Tongue (tissue), 2 donors: ENCODE data around the gene TBC1D24. TPM values are rescaled to one million over a fixed set of nuclear protein-coding genes. Genes with fewer than 3 reads are reported as not detected.

Source experiments
- DNase-seq: peaks from one replicate; pipeline ENCODE4 v3.0.0-alpha.2; 2015
- total RNA-seq: library from RNA; depleted of rRNA; stranded (reverse); fragments of >200 nt; gene quantifications from one replicate; pipeline ENCODE4 v1.2.3, GENCODE V29; 2014

Gene TBC1D24
- total RNA-seq, 1 donor from 2014 or later, result 20.4 TPM

DNA sequence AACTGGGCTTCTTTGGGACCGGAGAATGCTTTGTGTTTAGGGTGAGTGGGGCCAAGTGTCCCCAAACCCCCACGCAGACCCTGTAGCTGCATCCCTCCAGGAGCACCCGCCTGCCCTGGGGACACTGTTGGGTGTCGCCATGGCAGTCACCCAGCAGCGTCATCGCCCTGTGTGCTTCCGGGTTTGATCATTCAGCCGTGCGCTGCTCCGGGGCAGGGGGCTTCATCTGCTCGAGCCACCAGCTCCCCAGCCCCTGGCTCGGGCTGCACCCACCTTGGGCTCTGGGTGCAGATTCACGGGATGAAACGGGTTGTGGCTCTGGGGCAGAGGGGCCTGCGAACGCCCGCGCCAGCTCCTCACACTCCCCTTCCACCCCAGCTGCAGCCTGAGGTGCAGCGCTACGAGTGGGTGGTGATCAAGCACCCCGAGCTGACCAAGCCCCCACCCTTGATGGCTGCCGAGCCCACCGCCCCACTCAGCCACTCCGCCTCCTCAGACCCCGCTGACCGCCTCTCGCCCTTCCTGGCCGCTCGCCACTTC lies 25.0 kb downstream of the TBC1D24 start:
- DNase-seq, result no peak

DNA sequence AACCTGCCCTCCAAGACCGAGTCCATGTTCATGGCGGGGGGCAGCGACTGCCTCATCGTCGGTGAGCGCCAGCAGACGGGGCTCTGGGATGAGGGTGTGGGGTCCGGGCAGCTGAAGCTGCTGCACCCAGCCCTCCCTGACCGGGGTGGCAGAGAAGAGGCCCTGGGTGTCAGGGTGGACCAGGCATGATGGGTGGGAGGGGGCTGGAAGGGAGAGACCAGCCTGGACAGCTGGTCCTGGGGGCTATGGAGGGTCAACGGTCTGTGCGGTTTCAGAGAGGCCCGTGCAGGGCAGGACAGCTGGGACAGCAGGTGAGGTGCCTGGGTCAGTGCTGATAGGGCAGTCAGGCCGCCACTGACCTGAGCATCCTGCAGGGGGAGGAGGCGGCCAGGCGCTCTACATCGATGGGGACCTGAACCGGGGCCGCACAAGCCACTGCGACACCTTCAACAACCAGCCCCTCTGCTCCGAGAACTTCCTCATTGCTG lies 25.5 kb downstream of the TBC1D24 start:
- no peak for DNase-seq

DNA sequence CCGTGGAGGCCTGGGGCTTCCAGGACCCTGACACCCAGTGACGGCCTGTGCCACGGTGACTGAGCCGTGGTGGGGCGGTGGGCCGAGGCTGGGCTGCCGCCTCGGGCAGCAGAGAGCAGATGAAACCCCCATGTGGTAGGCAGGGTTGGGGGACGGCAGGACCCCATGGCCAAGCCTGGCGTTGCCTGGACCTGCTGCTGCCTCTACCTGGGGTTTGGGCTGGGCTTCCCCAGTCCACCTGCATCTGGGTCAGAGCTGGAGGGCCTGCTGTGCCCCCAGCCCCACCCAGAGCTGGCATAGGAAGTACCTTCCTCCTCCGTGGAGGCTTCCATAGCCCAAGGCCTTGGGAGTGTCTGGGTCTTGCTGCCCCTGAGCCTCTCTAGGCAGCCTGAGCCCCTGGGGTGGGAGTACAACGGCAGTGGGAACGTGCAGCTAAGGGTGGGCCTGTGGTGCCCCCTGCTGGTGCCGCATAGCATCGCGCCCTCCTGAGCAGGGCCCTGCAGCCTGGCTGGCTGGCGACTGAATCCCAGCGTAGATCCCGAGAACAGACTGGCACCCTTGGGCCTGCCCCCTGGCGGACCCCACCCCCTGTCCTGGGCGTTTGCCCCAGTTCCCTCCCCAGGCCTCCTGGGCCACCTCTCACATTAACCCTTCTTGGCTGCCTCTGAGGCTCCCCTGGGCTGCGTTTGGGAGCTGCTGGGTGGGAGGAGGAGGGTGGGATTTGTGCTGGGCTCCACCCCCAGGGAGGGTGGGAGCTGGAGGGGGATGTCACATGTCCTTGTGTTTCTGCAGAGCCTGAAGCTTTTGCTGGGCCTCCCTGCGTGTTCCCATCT lies 26.2 kb downstream of the TBC1D24 start:
- peak; percentile 93 for DNase-seq

DNA sequence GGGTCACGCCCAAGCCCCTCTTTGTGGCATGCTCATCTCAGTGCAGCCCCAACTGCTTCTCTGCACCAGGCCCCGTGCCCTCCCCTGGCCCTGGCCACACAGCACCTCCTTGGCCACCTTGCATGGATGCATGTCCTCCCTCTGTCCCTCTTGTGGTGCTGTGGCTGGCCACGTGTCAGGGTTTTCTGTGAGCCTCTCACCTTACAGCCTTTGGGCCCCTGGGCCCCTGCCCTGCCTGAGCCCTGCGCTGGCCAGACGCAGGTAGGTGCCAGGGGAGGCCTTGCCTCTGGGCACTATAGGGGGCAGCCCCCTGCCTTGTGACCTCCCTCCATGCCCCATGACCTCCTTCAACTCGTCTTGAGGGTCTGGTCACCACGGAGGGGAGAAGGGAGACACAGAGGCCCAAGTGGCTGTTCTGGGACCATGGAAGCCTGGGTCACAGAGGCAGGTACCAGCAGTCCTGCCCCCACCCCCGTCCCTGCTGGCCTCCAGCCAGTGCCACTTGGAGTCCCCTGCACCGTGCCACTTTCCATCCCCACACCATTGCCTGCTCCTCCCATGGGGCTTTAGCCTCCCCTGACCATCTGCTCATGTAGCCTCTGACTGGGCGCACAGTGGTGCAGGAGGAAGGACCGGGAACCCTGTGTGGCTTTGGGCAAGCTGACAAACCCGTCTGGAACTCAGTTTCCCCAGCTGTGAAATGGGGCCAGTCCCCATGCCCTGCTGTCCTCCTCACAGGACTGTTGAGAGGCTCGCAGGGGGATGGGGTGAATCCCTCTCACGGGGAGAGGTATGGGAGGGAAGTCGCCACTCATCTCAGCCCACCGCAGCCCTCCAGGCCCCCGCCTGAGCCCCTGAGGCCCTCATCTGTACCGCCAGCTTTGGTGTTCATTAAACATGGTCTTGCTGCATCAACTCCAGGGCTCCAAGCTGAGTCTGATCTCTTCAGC lies 27.3 kb downstream of the TBC1D24 start:
- DNase-seq, result no peak

DNA sequence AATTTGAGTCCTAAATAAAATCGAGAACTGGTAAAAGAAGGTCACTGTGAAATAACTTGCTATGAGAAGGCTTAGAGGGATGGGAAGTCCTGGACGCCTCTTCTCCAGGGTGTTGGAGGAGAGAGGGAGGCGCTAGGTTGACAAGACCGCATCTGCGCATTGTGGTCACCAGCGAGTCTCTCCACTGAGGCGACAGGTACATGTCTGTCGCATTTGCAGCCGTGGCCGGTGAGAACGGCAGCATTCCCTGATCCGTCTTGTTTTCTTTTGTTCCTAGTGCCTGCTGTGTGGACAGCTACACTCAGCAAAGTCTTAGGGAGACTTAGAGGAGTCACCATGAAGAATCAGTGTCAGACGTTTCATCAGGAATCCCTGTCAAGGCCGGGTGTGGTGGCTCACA lies 30.8 kb downstream of the TBC1D24 start:
- DNase-seq, result no peak

DNA sequence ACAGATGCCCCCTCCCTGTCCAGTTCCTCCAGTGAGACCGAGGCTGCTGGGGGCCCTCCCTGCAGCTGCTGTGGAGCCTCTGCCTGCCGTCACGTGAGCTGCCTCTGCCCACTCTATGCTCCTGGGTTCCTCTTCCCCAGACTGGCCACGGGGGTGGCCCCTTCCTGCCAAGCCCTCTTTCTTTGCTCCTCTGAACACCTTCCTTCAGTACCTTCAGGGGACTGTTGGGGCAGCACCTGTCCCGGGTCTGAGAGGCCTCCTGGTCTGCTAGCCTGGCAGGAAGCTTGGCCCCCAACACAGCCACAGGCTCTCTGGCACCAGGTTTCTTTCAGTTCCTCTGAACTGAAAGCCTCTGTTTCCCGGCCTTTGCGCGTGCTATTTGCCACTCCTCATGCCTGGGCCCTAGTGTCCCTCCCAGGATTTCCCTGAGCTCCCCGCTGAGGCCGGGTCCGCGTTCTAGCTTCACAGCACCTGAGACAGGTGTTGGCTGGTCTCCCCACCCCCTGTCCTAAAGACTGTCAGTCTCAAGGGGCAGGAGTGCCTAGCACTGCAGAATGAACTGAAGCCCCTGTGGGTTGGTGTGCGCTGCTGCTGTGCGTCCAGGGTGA lies 32.2 kb downstream of the TBC1D24 start:
- DNase-seq, result no peak

DNA sequence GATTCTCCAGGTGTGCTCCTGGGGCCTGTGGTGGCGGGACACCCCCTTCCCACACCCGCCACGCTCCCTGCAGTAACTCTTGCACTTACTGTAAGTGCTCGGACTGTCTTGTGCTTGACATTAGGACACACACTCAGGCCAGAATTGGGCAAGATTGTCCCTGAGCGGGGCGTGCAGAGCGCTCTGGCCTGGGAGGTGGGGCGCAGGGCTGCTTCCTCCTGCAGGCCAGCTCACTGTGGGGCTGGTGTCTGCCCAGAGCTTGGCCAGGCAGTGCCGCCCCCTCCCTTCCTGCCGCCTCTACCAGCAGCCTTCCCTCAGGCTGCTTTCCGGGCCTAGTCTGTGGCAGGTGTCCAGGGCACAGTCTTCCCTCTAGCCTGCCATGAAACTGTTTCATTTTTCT lies 32.7 kb downstream of the TBC1D24 start:
- no peak for DNase-seq

DNA sequence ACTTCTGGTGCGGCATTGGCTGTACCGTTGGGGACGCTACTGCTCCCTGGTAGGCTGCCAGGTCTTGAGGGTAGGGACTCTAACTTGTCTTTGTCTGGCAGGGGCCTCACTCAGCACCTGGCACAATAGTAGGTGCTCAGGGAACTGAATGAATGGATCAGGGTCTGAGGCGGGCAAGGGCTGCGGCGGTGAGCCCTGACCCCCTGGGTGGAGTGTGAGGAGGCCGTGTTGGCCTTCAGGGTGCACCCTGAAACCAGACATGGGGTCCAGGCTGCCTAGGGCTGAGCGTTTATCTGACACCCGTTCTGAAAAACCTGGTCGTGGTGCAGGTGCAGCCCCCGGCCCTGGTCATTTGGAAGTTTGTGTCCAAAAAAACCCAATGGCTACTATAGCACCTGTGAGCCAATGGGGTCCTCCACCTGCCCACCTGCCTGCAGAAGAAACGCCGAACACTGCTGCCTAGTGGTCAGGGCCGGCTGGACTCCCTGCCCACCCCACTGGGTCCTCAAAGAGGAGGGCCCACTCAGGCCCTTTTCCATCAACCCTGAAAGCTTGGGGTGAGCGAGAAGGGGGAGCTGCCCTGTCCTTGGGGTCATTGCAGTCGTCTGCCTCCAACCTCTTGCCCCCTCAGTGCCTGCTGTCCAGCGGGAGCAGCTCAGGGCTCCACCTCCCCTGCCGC lies 33.9 kb downstream of the TBC1D24 start:
- DNase-seq, result no peak

DNA sequence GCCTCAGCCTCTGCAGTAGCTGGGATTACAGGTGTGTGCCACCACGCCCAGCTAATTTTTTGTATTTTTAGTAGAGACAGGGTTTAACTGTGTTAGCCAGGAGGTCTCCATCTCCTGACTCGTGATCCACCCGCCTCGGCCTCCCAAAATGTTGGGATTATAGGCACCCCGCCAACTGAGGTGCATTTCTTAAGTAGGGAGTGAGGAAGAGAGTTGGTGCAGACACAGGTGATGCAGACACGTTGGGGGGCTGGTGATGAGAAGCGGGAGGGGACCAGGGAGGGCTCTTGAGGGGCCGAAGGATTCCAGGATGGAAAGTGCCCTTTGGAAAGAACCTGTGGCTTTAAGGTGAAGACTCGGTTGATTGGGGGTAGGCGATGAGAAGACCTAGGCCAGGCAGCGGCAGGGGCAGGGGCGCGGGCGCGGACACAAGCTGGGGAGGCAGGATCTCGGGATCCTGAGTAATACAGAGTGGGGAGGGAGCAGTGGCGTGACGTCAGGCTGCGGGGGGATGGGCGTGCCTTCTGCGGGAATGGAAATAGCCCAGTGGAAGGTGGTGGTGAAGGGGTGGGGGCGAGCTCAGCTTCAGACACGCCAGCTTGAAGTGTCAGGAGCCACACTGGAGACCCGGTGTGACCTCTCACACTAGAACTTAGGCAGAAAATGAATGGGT lies 36.3 kb downstream of the TBC1D24 start:
- peak; percentile 48 for DNase-seq

DNA sequence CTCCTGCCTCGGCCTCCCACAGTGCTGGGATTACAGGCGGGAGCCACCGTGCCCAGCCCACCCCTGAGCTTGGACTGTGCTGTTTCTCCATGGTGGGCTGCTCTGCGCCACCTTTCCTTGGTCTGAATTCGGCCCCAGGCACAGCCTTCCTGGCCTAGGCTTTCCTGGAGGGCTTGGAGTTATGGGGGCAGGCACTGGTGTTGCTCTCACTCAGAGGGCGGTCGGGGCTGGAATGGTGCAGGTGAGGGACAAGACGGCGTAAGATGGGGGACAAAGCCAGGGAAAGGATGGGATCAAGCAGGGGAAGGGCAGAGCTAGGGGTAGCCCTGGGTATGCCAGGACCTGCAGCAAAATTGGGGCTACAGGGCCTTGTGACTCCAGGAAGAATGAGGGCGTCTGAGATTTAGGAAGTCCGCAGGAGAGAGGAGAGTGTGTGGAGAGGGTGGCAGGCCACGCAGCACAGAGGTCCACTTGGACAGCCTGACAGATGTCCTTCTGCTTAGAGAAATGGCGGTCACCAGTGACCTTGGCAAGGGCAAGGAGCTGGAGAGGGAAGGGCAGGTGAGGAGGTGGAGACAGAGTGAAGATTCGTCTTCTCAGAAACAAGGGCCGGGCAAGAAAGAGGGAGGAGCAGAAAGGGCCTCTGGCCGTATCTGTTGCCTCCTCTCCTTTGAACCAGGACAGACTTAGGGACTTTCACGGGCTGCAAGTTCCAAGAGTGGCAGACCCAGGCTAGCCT lies 37.2 kb downstream of the TBC1D24 start:
- no peak for DNase-seq

DNA sequence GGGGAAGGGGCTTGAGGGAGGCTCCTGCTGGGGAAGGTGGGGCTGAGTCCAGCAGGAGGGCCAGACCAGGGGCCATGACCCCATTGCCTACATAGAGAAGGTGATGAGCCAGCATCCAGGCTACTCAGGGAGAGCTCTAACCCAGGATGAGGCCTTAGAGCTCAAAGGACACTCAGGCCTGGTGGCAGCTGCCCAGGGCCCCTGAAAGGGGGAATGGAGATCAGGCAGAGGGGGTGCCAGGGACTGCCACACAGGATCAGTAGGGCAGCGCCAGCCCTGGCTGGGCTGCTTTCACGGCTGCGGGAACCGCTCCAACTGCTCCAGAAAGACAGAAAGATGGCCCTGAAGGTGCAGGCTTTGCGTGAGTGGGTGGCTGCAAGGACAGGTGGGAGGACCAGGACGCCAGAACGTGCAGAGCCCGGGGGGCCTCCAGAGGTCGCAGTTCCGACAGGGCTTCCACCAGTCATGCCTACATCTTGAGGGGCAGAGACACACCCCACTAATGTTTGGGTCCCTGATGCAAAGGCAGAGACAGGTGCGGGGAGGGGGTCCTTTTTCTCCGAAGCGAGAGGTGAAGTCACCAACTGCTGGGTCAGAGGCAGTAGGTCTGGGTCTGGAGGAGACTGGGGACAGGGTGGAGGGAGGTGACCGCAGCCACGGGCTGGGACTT lies 37.9 kb downstream of the TBC1D24 start:
- peak; percentile 40 for DNase-seq

DNA sequence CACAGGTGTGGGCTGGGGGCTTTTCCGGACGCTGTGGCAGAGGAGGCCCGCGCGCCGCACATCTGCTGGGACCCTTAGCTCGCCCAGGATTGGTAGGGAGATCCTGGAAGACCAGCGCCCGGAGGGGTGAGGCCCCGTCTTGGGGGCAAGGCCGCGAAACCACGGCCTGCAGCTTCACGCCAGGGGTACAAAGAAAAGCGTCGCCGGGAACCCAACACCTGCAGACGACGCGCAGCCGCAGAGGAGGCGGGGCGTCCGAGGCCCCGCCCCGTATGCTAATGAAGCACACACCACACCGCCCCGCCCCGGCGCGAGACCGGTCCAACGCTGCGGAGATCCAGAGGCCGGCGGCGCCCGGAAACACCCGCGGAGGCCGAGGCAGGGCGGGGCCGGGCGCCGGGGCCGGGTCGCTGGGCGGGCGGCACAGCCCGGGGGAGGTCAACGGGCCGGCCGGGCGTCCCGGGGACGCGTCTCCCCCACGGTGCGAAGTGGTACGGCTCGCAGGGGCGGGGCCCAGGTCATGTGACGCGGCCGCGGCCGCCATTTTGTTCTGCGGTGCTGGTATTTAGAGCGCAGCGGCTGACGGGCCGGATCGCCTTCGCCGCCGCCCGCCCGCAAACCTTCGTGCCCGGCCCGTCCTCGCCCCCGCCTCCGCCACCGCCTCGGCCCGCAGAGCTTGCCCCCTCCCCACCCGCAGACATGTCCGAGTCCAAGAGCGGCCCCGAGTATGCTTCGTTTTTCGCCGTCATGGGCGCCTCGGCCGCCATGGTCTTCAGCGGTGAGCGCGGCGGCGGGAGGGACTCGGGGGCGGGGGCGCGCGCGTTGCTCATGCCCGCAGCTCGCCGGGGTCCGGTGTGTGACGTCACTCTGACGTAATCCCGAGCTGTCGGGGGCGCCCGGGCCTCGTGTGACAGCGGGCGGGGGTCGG lies 38.7 kb downstream of the TBC1D24 start, which contains the start of gene ATP6V0C:
Gene ATP6V0C, plus strand, starts transcription at position 548 of the 928 bp plus-strand sequence. Its CDS starts 152 bp downstream, at position 700.
- DNase-seq, result peak; percentile 96

DNA sequence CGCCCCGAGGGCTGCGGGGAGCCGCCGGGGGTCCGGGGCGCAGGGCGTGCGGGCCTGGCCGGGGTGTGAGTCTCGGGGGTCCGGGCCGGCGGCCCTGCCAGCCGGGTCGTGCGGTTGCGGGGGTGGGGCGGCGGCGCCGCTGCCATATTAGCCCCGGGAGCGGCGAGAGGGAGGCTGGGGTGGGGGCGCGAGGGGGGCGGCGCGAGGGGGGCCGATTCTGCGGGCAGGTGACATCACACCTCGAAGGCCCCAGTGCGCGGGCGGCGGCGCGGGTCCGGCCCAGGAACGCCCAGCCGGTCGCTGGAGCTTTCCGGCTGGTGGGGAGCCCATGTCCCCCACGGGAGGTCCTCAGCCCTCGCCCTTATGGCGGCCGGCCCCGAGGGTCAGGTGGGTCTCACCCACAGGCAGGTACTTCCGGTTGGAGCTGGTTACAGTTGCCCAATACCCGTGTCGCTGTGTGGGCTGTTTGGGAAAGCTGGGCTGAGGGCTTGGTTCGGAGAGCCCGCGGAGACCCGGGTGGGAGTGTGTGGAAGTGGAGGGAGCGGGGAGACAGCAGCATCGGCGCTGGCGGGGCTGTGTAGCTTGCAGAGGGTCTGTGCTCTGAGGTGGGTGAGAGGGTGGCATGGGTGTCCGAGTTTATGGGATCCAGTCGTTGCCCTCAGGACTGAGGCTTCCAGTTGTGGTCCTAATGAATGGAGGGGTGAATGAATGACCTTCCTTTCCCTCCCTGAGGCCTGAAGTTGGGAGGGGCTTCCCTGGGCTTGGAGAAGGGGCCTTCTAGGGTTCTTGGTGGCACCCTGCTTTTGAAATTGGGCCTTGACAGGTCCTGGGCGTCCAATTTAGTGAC lies 39.6 kb downstream of the TBC1D24 start:
- no peak for DNase-seq

DNA sequence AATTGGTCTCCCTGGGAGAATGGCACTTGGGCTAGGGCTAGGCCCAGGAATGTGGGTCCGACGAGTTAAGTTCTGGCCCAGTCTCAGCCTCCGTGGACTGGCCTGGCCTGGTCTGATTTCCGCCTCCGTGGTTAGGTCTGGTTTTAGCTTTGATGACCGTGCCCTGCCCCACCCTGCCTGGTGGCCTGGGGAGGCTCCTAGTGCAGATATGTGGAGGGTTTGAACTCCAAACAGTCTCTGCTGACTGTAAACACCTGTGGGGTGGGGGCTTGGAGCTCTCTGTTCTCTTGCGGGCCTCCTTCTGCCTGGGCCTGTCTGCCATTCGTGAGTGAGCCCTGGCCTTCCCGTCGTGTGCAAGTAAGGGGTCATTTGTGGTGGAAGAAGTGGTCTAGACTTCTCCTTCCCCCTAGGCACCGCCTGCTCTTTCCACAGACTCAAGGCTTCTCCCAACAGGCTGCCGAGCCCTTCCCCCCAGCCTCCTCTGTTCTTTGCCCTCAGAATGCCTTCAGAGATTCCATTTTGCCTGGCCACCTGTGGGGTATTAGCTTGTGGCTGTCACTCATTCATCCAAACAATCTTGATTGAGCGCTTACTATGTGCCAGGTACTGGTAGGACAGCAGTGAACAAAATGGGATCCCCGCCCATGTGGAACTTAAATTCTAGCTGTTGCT lies 40.4 kb downstream of the TBC1D24 start:
- no peak for DNase-seq

DNA sequence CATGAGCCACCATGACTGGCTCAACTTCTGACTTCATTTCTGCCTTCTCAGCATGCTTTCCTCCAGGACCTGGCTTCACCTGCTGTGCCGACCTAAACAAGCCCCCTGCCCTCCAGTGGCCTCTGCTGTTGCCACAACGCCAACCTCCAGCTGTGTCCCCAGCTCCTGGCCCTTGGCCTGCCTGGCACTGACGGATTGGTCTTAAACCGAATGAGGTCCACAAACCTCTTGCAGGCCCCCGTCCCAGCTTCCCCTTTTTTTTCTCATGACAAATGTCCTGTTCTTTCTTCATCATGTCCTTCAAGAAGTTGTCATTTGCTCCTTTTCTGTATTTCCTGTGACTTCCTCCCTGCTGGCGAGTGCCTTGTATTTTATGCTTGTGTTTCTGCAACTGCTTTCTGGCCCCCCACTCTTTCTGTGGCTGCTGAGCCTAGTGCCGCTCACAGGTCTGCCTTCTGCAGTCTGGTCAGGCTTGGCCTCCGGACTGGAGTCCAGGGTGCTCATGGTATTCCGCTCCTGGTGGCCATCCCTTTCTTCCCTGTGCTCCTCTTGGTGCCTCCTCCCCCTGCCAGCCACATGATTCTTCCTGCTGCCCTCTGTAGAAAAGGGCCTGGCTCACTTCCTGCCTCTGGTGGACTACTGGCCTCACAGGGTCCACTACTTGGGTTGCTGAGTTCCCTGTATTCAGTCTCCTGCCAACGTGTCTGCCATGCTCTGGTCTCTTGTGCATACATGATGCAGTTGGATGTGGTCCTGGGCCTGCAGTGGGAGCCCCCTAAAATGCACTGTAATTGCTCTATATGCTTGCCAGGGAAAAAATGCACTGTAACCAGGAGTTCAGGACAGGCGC lies 41.7 kb downstream of the TBC1D24 start:
- no peak for DNase-seq
